Fibroblast of skin of left quadriceps (primary cell): ENCODE results near the gene SNX32.

Source experiments
- DNase-seq, 2 experiments: peaks; one replicate each; pipeline ENCODE4 v3.0.0-alpha.2; 2013; ENCODE audit warnings: low read depth in 2 of 2

Gene SNX32

GRCh38 chr11:65797711-65798110 is 36.1 kb upstream of the SNX32 start:
- DNase-seq: no peak

DNA sequence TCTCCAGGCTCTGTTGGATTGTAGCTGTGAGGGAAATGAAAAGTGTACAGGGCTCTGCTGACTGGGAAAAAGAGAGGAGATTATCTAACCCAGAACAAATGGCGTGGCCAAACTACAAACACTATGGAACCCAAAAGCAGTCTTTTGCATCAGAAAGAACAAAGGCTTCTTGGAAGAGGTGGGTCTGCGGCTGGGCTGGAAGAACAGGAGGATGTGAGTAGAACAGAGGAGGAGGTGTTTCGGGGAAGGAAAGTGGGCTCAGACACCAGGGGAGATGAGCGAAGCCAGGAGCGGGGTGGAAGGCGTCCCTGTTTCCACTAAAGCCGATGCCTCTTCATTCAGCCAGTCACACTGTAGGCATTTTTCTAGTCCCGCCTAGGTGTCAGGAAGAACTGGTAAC is 34.9 kb upstream of the SNX32 start:
- no peak for DNase-seq

DNA sequence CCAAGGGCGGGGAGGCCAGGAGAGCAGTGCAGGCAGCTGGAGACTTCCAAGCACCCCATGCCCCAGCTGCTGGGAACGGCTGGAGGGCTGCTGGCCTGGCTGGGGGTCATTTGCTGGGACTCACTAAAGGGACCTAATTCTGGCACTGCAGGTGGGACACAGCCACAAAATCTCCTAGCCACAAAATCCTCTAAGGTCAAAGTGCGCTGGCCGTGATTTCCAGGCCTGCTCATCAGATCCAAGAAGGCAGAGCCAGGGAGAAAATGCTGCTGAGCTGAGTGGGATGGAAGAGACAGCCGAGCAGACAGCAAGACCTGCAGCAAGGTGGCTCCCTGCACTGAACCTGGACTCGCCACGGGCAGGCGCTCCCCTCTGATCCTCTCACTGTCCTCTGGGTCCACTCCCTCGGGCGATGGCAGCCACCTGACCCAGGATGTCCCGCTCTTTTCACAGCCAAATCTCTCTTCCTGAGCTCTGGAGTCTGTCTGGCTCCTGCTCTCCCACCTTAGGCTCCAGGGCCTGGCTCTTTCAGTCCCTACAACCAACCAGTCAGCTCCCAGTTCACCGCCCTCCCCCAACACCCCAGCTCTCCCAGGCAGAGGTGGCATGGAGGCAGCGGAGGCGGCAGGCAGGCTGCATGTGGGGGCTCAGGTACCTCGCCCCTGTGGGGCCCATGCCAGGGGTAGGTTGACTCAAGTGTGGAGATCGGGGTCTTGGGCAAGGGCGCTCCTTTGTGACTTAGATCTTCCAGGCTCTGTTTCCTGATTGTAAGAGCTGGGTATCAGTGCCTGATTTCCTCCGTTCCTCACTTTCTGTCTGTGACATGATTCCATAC is 32.4 kb upstream of the SNX32 start:
- DNase-seq: no peak

DNA sequence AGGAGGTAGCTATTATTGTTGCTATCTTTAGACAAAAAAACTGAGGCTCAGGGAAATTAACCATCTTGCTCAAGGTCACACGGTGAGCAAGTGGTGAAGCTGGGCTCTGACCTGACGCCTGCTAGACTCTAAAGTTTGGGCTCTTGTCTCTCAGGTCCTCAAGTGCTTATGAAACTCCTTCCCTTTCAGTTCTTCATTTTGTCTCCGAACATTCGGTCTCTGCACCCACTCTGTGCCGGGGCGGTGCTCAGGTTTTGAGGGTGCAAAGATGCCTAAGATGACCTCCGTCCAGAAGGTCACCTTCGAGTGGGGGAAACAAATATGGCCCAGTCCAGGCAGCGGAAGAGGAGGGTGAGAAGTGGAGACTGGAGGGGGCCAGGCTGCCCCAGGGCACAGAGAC is 30.9 kb upstream of the SNX32 start:
- DNase-seq: no peak

DNA sequence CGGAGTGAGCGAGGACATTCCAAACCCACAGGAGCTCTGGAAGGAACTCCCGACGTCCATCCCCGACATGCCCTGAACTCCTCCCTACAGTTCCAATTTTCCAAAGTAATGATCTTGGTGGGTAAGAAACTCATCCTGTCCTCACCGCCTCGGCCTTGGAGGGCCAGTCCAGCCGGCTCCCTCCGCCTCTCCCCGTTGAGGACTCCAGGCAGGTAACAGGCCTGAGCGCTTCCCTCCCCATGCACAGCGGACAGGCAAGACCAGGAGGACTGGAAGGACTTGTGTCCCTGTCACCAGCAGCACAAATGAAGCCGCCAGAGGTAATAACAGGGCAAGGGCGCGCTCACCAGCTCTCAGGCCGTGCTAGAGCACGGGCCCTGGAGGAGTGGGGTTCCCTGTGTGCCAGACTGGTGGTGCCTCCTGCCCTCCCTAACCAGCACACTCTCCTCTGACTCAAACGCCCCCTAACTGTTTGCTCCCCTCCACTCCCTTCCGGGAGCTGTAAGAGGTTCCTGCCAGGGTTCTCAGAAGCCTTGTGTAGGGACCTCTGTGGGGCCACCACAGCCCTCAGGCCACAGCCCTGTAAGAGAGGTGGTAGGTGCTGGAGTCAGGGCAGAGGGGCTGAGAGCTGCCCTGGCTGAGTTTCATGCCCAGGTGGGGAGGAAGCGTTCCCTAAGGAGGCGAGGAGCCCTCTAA is 29.8 kb upstream of the SNX32 start:
- no peak for DNase-seq

DNA sequence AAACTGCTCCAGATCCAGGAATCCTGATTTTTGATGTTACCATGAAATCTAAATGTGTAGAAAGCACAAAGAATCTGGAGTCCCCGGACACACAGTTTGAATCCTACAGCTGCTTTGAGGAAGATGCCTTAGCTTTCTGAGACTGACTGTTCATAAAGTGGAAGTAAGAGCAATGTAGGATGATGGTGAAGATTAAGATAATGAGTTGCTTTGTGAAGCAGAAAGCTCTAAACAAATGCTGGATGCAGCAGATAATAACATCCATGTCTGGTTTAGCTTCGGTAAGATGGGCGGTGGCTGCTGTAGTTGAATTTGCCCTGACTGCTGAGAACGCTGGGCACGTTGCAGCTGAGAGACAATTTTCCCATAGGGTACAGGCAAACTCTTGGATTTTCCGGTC is 26.8 kb upstream of the SNX32 start:
- no peak for DNase-seq

GRCh38 chr11:65808744-65809341 is 24.9 kb upstream of the SNX32 start:
- no peak for DNase-seq

GRCh38 chr11:65809496-65809895 is 24.3 kb upstream of the SNX32 start:
- DNase-seq: no peak

- DNase-seq: no peak
These were observed 23.5 kb upstream of the SNX32 start for GRCh38 chr11:65810046-65810868.

DNA sequence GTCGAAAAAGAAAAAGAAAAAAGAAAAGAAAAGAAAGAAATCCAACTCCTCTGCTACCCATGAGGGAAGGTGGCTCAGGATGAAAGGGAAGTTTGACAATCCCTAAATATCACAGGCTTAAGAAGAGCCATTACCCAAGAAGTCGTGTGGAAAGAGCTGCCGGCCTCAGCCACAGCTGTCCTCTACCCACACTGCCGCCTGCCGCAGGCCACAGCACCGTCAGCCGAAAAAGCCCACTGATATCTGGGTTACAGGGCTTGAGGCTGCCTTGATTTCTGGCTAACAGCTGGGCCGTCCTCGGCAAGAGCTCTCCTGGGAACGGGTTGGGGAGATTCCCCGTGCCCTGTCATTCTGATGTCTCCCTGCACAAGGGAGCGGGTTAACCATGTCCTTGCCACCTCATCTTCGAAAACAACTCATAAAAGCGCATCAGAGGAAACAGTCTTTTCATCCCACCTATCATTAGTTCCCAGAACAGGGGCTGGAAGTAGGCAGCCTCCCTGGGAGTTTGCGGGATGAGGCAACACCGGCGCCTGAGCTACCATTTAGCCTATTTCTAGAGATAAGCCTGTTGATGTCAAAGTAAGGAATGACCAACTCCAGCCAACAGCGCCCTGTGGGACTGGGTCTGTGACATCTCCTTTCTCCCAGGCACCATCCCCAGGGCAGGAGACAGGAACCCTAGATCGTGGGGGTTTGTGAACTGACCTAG is 21.8 kb upstream of the SNX32 start:
- DNase-seq: no peak

DNA sequence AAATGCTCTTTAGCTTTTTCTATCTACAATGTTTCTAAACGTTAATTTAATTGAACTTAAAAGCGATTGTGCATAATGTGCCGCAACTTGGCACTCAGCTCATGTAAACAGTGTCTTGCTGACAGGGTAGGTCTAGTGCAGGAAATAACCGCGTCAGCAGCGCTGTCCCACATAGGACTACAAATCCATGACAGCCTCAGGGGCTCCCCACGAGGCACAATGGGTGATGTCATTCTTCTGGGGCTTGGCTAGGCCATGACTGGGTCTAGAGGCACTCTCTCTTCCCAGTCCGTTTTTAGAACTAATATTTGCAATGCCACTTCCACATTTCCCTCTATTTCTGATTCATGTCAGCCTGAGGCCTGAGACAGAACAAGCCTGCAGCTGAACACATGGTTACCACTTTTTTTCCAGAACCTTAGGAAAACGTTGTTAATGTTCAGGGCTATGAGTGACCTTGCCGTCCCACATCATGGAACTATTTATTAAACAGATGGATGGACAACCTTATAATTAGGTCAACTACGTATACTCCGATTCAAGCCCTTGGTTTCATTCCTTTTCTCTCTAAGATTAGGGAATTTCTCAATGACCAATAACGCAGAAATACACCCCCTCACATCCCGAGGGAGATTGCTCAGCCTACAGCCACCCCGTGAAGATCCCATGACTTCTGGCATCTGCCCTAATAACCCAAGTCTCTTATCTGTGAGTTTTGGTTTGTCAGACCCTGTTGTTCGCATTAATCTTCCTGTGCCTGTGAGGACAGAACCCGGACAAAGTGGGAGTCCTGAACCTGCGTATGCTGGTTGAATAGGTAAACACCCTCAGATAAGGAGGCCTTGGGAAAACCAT is 19.4 kb upstream of the SNX32 start:
- no peak for DNase-seq

DNA sequence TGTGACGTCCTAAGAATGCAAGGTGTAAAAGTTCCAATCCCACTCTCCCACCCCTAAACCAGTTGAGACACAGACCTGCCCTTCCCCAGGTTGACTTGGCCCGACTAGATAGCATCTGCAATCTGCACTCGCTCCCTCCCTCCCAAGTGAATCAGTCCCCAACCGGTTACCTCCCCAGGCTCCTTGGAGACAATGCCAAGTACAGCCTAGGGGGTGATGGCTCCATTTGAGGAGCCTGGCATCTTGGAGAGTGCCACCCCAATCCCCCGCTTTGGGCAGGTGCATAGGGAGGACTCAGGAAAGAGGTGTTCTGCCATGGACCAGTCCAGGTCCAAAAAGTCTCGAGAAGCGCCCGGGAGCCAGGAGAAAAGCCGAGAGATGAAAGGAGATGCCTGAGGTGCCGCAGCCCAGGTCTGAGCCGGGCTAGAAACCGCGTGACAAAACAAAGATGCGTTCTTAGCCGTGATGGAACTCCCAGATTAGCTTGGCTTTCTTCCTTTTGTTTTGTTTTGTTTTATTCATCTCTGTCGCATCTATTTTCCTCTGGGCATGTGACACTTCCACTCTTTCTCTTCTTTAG is 18.7 kb upstream of the SNX32 start:
- DNase-seq: no peak

- DNase-seq: no peak
These were observed 17.1 kb upstream of the SNX32 start for GRCh38 chr11:65816696-65817095.

DNA sequence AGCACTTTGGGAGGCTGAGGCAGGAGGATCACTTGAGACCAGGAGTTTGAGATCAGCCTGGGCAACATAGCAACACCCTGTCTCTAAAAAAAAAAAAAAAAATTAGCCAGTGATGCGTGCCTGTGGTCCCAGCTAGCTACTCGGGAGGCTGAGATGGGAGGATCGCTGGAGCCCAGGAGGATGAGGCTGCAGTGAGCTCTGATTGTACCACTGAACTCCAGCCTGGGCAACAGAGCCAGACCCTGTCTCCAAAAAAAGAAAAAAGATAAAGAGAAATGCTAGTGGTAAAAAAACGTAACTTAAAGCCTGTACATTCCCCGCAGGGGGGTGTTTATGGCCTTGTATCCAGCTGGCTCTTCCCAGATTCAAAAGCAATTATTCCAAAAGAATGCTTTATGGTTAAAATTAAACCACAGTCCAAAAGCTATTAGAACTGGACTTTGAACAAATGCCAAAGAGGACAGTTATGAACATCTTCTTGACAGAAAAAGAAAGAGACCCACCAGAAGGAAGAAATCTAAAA is 16.4 kb upstream of the SNX32 start:
- DNase-seq: peak in 1 of 2 experiments; percentile 4

- DNase-seq: peak; percentile 53 to 56
These were observed 15.7 kb upstream of the SNX32 start for GRCh38 chr11:65817835-65818680.

GRCh38 chr11:65821107-65821506 is 12.7 kb upstream of the SNX32 start:
- no peak for DNase-seq

DNA sequence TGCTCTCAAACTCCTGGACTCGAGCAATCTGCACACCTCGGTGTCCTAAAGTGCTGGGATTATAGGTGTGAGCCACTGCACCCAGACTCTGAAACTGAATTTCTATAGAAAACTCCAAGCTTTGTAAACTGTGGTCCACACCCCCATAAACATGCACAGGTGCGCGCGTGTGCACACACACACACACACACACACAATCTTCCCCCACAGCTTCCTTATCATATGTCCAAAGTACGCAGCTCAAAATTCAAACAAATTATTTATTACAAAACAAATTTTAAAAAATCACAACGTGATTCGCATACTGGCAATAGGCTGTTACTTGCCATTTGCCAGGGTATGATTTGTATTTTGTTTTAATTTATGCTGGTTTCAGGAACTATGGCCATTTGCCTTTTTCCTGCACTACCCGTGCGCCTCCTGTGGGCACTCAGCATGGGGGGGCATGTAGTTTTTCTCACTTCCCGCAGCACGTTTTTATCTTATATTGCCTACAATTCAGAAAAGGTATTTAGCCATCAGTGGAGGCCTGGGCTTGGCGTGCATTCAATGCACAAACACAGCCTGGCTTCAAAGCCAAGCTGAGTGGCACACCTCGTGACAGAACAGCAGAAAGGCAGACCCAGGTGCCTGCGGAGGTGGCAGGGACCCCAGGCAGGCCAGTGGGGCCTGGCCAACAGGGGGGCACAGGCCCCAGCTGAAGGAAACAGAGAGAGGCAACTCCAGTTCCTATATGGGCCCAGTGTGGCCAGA is 10.8 kb upstream of the SNX32 start:
- DNase-seq: no peak
